OCI-LY3 (cell line): Measurements from ENCODE around the gene PCK2.

ENCODE experiments used
- H2AFZ ChIP-seq: fragments of 200-600, 300-600 bp; shearing (Covaris generic); 2 replicates; pipeline ENCODE4 v1.6.0; 2014; ENCODE audit warnings: antibody characterized with exemption, low read depth, low read length
- H3K27ac ChIP-seq: fragments of 200-600, 300-600 bp; sonication (generic); 2 replicates; pipeline ENCODE4 v1.5.1; 2014; ENCODE audit warnings: mild to moderate bottlenecking, low read length, moderate library complexity, mixed read lengths
- H3K27me3 ChIP-seq: fragments of 200-600, 300-600 bp; sonication (generic); 2 replicates; pipeline ENCODE4 v1.6.1; 2014; ENCODE audit warnings: low read depth, low read length, mixed read lengths
- H3K36me3 ChIP-seq: fragments of 200-600, 300-600 bp; sonication (generic); replicated peaks from 2 replicates; pipeline ENCODE3; 2014; ENCODE audit warnings: low read depth, low read length, mixed read lengths
- H3K4me1 ChIP-seq: fragments of 300-600, 200-600 bp; sonication (generic); 2 replicates; pipeline ENCODE4 v1.6.1; 2014; ENCODE audit warnings: low read length, mixed read lengths
- H3K4me2 ChIP-seq: fragments of 200-600, 300-600 bp; sonication (generic); 2 replicates; pipeline ENCODE4 v1.6.1; 2014; ENCODE audit warnings: low read length, mixed read lengths
- H3K4me3 ChIP-seq: fragments of 300-600, 200-600 bp; sonication (generic); 2 replicates; pipeline ENCODE4 v1.5.1; 2014; ENCODE audit warnings: antibody characterized with exemption, mild to moderate bottlenecking, low read length, moderate library complexity
- H3K79me2 ChIP-seq: fragments of 300-600, 200-600 bp; shearing (Covaris generic); 2 replicates; pipeline ENCODE4 v1.6.1; 2014; ENCODE audit warnings: mild to moderate bottlenecking, low read length, mixed read lengths
- H3K9ac ChIP-seq: fragments of 300-600, 200-600 bp; shearing (Covaris generic); 2 replicates; pipeline ENCODE4 v1.6.0; 2014; ENCODE audit warnings: mild to moderate bottlenecking, low read length, moderate library complexity
- H3K9me3 ChIP-seq: fragments of 200-600, 300-600 bp; shearing (Covaris generic); 2 replicates; pipeline ENCODE4 v1.6.1; 2014; ENCODE audit warnings: low read length, mixed read lengths; ENCODE audit not compliant: insufficient read depth
- H4K20me1 ChIP-seq: fragments of 200-600, 300-600 bp; sonication (generic); 2 replicates; pipeline ENCODE4 v1.6.1; 2016; ENCODE audit warnings: low read length, mixed read lengths; ENCODE audit not compliant: insufficient read depth
- EZH2phosphoT487 ChIP-seq: fragments of 200-600 bp; shearing (Covaris generic); IDR thresholded peaks from 2 replicates; pipeline ENCODE4 v1.6.1; 2018; ENCODE audit warnings: antibody characterized with exemption, mixed run types, low read depth
- TF ChIP-seq, protein P1 (sequence below): fragments of 200-600, 300-600 bp; sonication (generic); IDR thresholded peaks from 2 replicates; pipeline ENCODE4 v1.5.1; 2014; ENCODE audit warnings: antibody characterized with exemption, low read length, low read depth

The PCK2 gene

GRCh38 chr14:24137529-24138395 lies 43.7 kb downstream of the PCK2 start:
- no peak overlapping the region for H3K9ac ChIP-seq
- peak overlapping the region; percentile 94; the same call in 1 of the 2 replicates for H3K4me2 ChIP-seq

DNA sequence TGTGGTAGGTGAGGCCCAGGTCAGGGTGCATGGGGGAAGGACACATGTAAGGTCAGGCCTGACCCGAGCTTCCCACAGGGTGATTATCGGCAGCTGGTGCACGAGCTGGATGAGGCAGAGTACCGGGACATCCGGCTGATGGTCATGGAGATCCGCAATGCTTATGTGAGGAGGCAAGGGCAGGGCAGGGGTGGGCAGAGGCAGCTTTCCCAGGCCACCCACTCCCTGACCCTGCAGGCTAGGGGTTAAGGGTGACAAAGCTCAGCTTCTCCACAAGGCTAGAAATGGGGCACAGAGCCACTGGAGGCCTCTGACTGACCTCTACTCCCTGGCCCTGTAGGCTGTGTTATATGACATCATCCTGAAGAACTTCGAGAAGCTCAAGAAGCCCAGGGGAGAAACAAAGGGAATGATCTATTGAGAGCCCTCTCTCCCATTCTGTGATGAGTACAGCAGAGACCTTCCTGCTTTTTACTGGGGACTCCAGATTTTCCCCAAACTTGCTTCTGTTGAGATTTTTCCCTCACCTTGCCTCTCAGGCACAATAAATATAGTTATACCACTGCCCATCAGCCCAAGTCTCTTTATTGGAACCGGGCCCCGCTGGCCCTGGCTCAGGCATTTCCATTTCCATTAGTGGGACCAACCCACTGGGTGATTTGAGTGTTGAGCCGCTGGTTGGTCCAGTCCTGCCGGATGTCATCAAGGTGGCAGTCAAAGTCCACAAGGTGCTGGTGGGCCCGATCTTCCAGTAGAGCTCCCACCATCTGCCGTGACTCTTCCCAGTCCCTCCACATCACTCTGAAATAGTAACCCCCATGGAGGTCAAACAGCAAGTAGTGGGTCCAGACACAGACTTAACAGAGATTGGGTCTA lies 44.5 kb downstream of the PCK2 start:
- H3K36me3 ChIP-seq, result peaks cover 31% of the 10 kb centered on the region
- no peaks in the 10 kb centered on the region for H3K27me3 ChIP-seq
- H4K20me1 ChIP-seq, result no peaks in the 10 kb centered on the region; the same call in 1 of the 2 replicates
- H3K4me3 ChIP-seq, result no peak overlapping the region
- peaks cover 52% of the 10 kb centered on the region for H3K79me2 ChIP-seq
- H3K4me2 ChIP-seq, result no peak overlapping the region
- no peak for TF ChIP-seq EZH2phosphoT487
- H3K9me3 ChIP-seq, result no peaks in the 10 kb centered on the region
- H3K4me1 ChIP-seq, result peaks cover 31% of the 10 kb centered on the region
- no peak overlapping the region for H3K27ac ChIP-seq
- H3K9ac ChIP-seq, result no peak overlapping the region
- no peak overlapping the region for H2AFZ ChIP-seq

More at GRCh38 chr14:24137529-24138395, 43.7 kb downstream of the PCK2 start:
- H3K9me3 ChIP-seq, result no peaks in the 10 kb centered on the region
- no peak overlapping the region for H3K4me3 ChIP-seq
- no peak overlapping the region for H2AFZ ChIP-seq
- H3K27me3 ChIP-seq, result no peaks in the 10 kb centered on the region
- TF ChIP-seq EZH2phosphoT487, result no peak
- TF ChIP-seq, protein P1, sequence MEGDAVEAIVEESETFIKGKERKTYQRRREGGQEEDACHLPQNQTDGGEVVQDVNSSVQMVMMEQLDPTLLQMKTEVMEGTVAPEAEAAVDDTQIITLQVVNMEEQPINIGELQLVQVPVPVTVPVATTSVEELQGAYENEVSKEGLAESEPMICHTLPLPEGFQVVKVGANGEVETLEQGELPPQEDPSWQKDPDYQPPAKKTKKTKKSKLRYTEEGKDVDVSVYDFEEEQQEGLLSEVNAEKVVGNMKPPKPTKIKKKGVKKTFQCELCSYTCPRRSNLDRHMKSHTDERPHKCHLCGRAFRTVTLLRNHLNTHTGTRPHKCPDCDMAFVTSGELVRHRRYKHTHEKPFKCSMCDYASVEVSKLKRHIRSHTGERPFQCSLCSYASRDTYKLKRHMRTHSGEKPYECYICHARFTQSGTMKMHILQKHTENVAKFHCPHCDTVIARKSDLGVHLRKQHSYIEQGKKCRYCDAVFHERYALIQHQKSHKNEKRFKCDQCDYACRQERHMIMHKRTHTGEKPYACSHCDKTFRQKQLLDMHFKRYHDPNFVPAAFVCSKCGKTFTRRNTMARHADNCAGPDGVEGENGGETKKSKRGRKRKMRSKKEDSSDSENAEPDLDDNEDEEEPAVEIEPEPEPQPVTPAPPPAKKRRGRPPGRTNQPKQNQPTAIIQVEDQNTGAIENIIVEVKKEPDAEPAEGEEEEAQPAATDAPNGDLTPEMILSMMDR, result no peak
- H4K20me1 ChIP-seq, result no peaks in the 10 kb centered on the region; the same call in 1 of the 2 replicates
- H3K79me2 ChIP-seq, result peaks cover 52% of the 10 kb centered on the region
- H3K4me1 ChIP-seq, result peaks cover 31% of the 10 kb centered on the region
- peaks cover 31% of the 10 kb centered on the region for H3K36me3 ChIP-seq
- peak overlapping the region; percentile 87; the same call in 1 of the 2 replicates for H3K27ac ChIP-seq

DNA sequence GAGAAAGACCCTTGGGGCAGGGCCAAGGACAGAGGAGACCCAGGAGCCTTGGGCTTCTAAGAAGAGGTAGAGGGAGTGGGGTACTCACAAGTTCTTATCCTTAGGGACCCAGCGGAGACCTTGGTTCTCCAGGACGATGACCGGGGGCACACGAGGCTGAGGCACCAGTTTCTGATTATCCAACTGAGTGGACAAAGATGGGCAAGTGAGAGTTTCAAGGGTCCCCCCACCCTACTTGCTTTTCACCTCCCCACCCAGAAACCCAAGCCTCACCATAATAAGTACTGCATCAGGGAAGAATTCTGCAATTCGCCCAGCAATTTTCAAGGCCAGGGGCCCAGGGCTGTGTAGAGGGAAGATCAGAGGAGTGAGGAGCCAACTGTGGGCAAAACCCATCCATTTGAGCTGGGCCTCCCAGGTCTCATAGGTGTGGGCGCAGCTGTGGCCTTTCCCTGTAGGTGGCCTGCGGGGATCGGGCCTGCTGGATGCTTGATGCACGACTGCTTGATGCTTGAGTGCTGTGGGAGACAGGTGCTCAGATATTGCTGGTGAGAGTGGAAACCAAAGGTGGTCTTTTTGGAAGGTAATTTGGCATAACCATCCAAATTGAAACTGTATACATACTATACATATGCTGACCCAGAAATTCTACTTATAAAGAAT lies 45.3 kb downstream of the PCK2 start:
- TF ChIP-seq, protein P1, result no peak
- Histone ChIP-seq H3K27me3 (no peaks in the 10 kb centered on the region), H3K4me3 (peak overlapping the region; percentile 97), H3K36me3 (peaks cover 34% of the 10 kb centered on the region), H3K79me2 (peaks cover 52% of the 10 kb centered on the region), H3K9me3 (no peaks in the 10 kb centered on the region), H4K20me1 (no peaks in the 10 kb centered on the region; the same call in 1 of the 2 replicates), H3K27ac (no peak overlapping the region), H2AFZ (no peak overlapping the region), H3K4me1 (peaks cover 31% of the 10 kb centered on the region), H3K4me2 (peak overlapping the region; percentile 63), H3K9ac (peak overlapping the region; percentile 91; the same call in 1 of the 2 replicates)

- Histone ChIP-seq H3K4me2 (peak within 1 kb of the TSS; percentile 82), H3K4me1 (peaks cover 38% of the 10 kb centered on the region), H3K36me3 (peaks cover 41% of the 10 kb centered on the region), H3K27ac (peak within 1 kb of the TSS; percentile 80), H3K27me3 (no peaks in the 10 kb centered on the region), H3K9ac (peak within 1 kb of the TSS; percentile 91), H3K9me3 (no peaks in the 10 kb centered on the region), H3K4me3 (peak within 1 kb of the TSS; percentile 97), H2AFZ (peak within 1 kb of the TSS; percentile 7; the same call in 1 of the 2 replicates), H4K20me1 (no peaks in the 10 kb centered on the region; the same call in 1 of the 2 replicates), H3K79me2 (peaks cover 68% of the 10 kb centered on the region)
- no peak for TF ChIP-seq EZH2phosphoT487
- TF ChIP-seq, protein P1, result peak; percentile 11; the same call in 1 of the 2 replicates
Observed at GRCh38 chr14:24141097-24141880, 47.2 kb downstream of the PCK2 start, which contains the start of gene EMC9. TSS of gene EMC9 (minus strand) at chr14:24141591. CDS start at chr14:24141304, 287 bp downstream.
